IPS-NIHi11 (cell line): ENCODE results near the gene RAB5A.
"Not testable (repeated sequence)": the region's sequence is repeated elsewhere in the genome, so short reads cannot be mapped to it uniquely, and the experiment has no call there.

ENCODE experiments used
- DNase-seq: peaks from one replicate; pipeline ENCODE4 v3.0.0; 2012; ENCODE audit warnings: mixed read lengths, low spot score

The RAB5A gene

GRCh38 chr3:20028905-20029331 is 82.0 kb downstream of the RAB5A start:
- DNase-seq = no peak

DNA sequence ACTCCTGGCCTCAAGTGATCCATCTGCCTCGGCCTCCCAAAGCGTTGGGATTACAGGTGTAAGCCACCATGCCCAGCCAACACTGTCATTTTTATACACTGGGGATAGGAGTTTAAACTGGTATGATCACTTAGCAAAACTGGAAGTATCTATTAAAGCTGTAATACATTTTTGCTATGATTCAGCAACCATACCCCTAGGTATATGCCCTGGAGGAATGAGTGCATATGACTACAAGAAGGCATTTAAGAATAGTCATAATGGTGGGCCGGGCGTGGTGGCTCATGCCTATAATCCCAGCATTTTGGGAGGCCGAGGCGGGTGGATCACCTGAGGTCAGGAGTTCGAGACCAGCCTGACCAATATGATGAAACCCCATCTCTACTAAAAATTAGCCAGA is 85.0 kb downstream of the RAB5A start:
- not testable (repeated sequence) for DNase-seq
